IMR-90 (cell line): ENCODE measurements around the gene ZNF677. TPM values are rescaled to one million over a fixed set of nuclear protein-coding genes. Genes with fewer than 3 reads are reported as not detected.

ENCODE experiments used
- ATAC-seq: fragments of 200-7000 bp; cut with Tn5 transposase; 2 replicates; pipeline ENCODE4 v1.9.1; 2020; ENCODE audit warnings: low read depth, mild to moderate bottlenecking, moderate library complexity
- BruUV-seq: library from RNA; stranded (reverse); fragments of 400-500 nt; replicated peaks from 2 replicates; lab custom pipeline; 2021; lab: Mats Ljungman, UMichigan
- CTCF ChIA-PET: fragments of 300-600 bp; formaldehyde crosslinking; extraction: SDS; loops from one replicate; lab custom pipeline; 2021; ENCODE audit warnings: antibody characterized with exemption; lab: Yijun Ruan, JAX
- POLR2A ChIA-PET: fragments of 300-600 bp; sonication (Branson Sonifier 250); formaldehyde crosslinking; loops from one replicate; lab custom pipeline; 2022; ENCODE audit warnings: antibody characterized with exemption; ENCODE audit not compliant: unreplicated experiment; lab: Charles Lee
- DNase-seq: peaks from one replicate; pipeline ENCODE4 v3.0.0; 2013
- H2AFZ ChIP-seq: replicated peaks from 2 replicates; pipeline ENCODE3; 2013; ENCODE audit warnings: low read length, mild to moderate bottlenecking; ENCODE audit not compliant: poor library complexity
- H2AK5ac ChIP-seq: 2 replicates; pipeline ENCODE4 v1.6.1; 2013; ENCODE audit warnings: low read depth, low read length, inconsistent platforms
- H2AK9ac ChIP-seq: replicated peaks from 2 replicates; pipeline ENCODE3; 2013; ENCODE audit warnings: mild to moderate bottlenecking, low read depth, low read length, moderate library complexity; ENCODE audit not compliant: poor library complexity
- H2BK120ac ChIP-seq: 2 replicates; pipeline ENCODE4 v1.6.1; 2013; ENCODE audit warnings: low read depth, low read length, inconsistent platforms
- H2BK15ac ChIP-seq: 3 replicates; pipeline ENCODE4 v1.6.1; 2013; ENCODE audit warnings: low read depth, low read length, inconsistent platforms
- H2BK20ac ChIP-seq: 2 replicates; pipeline ENCODE4 v1.6.1; 2013; ENCODE audit warnings: low read depth, mild to moderate bottlenecking, inconsistent platforms, low read length, moderate library complexity
- H2BK5ac ChIP-seq: 2 replicates; pipeline ENCODE4 v1.6.1; 2013; ENCODE audit warnings: mild to moderate bottlenecking, low read depth, low read length, inconsistent platforms; ENCODE audit not compliant: poor library complexity, severe bottlenecking
- H3K14ac ChIP-seq: replicated peaks from 2 replicates; pipeline ENCODE4 v1.6.1; 2013; ENCODE audit warnings: low read depth, low read length, inconsistent platforms
- H3K18ac ChIP-seq: 2 replicates; pipeline ENCODE4 v1.6.1; 2013; ENCODE audit warnings: low read depth, low read length, control low read depth
- H3K23ac ChIP-seq: 2 replicates; pipeline ENCODE4 v1.6.1; 2013; ENCODE audit warnings: low read depth, low read length, inconsistent platforms
- H3K27ac ChIP-seq: 2 replicates; pipeline ENCODE4 v1.5.1; 2013; ENCODE audit warnings: mild to moderate bottlenecking, control low read depth, low read length; ENCODE audit not compliant: insufficient read depth
- H3K27me3 ChIP-seq: 2 replicates; pipeline ENCODE4 v1.6.1; 2013; ENCODE audit warnings: low read length; ENCODE audit not compliant: control insufficient read depth, insufficient read depth
- H3K36me3 ChIP-seq: 2 replicates; pipeline ENCODE4 v1.6.1; 2013; ENCODE audit warnings: low read length, mixed read lengths; ENCODE audit not compliant: control insufficient read depth, insufficient read depth
- H3K4ac ChIP-seq: 2 replicates; pipeline ENCODE4 v1.6.1; 2013; ENCODE audit warnings: low read depth, low read length, inconsistent platforms
- H3K4me1 ChIP-seq: 2 replicates; pipeline ENCODE4 v1.6.1; 2013; ENCODE audit warnings: low read length, mixed read lengths; ENCODE audit not compliant: control insufficient read depth, insufficient read depth
- H3K4me2 ChIP-seq: 2 replicates; pipeline ENCODE4 v1.6.1; 2013; ENCODE audit warnings: low read depth, mild to moderate bottlenecking, control low read depth, low read length, moderate library complexity
- H3K4me3 ChIP-seq: 2 replicates; pipeline ENCODE4 v1.5.1; 2013; ENCODE audit warnings: low read depth, mild to moderate bottlenecking, control low read depth, low read length, moderate library complexity; ENCODE audit not compliant: insufficient read depth
- H3K56ac ChIP-seq: 2 replicates; pipeline ENCODE4 v1.6.1; 2013; ENCODE audit warnings: low read length, inconsistent platforms; ENCODE audit not compliant: insufficient read depth; ENCODE audit errors: extremely low read depth
- H3K79me1 ChIP-seq, 2 experiments: 2 replicates each; pipeline ENCODE4 v1.6.1; 2013; ENCODE audit warnings: low read length in 2 of 2, inconsistent platforms in 1 of 2, low read depth in 1 of 2
- H3K9ac ChIP-seq: 2 replicates; pipeline ENCODE4 v1.6.1; 2013; ENCODE audit warnings: low read depth, low read length, control low read depth
- H3K9me1 ChIP-seq: 2 replicates; pipeline ENCODE4 v1.6.1; 2013; ENCODE audit warnings: low read length, inconsistent platforms; ENCODE audit not compliant: insufficient read depth
- H3K9me3 ChIP-seq: 2 replicates; pipeline ENCODE4 v1.6.1; 2013; ENCODE audit warnings: low read length; ENCODE audit not compliant: control insufficient read depth, insufficient read depth
- H4K20me1 ChIP-seq: 2 replicates; pipeline ENCODE4 v1.6.1; 2013; ENCODE audit warnings: low read length, inconsistent platforms; ENCODE audit not compliant: insufficient read depth
- H4K5ac ChIP-seq: 2 replicates; pipeline ENCODE4 v1.6.1; 2013; ENCODE audit warnings: mild to moderate bottlenecking, low read depth, low read length, control low read depth
- H4K8ac ChIP-seq, 2 experiments: 2 replicates each; pipeline ENCODE4 v1.6.1; 2013; ENCODE audit warnings: low read depth in 2 of 2, low read length in 2 of 2, control low read depth in 1 of 2, inconsistent platforms in 1 of 2
- H4K91ac ChIP-seq: 2 replicates; pipeline ENCODE4 v1.6.1; 2013; ENCODE audit warnings: low read depth, low read length, inconsistent platforms; ENCODE audit not compliant: insufficient read depth
- CEBPB ChIP-seq: IDR thresholded peaks from 2 replicates; pipeline ENCODE4 v1.6.1; 2012; ENCODE audit warnings: low read depth, low read length, improper control_type of control experiment
- ELK1 ChIP-seq: fragments of 150-350 bp; IDR thresholded peaks from 2 replicates; pipeline ENCODE4 v1.6.1; 2016; ENCODE audit warnings: low read depth, mild to moderate bottlenecking, low read length, moderate library complexity, borderline replicate concordance
- MAZ ChIP-seq: IDR thresholded peaks from 2 replicates; pipeline ENCODE4 v1.6.1; 2012; ENCODE audit warnings: low read depth, mild to moderate bottlenecking, low read length, improper control_type of control experiment, moderate library complexity, borderline replicate concordance
- RAD21 ChIP-seq: IDR thresholded peaks from 2 replicates; pipeline ENCODE4 v1.6.1; 2012; ENCODE audit warnings: low read length, improper control_type of control experiment
- SMC3 ChIP-seq: fragments of 150-350 bp; IDR thresholded peaks from 2 replicates; pipeline ENCODE4 v1.6.1; 2016; ENCODE audit warnings: low read depth, mild to moderate bottlenecking, antibody characterized with exemption, low read length, moderate library complexity
- USF2 ChIP-seq: fragments of 150-350 bp; IDR thresholded peaks from 2 replicates; pipeline ENCODE4 v1.6.1; 2017; ENCODE audit warnings: mild to moderate bottlenecking, antibody characterized with exemption, low read length, low read depth
- WGBS, 2 experiments: methylation state at CpG; one replicate each; pipeline versions ENCODE4 v1.1.5 to v1.1.7; 2013; ENCODE audit warnings: missing lambda C conversion rate in 2 of 2; ENCODE audit not compliant: insufficient read length in 1 of 2; ENCODE audit errors: extremely low coverage in 2 of 2; 5-methylcytosine and 5-hydroxymethylcytosine counted together
- dilution Hi-C: fragments of 300-500 bp; cut with HindIII; formaldehyde crosslinking; loops from one replicate; pipeline ENCODE4 v1.14.3; 2018; ENCODE audit warnings: low sequenced_read_pairs; ENCODE audit not compliant: unreplicated experiment
- in situ Hi-C: fragments of 300-500 bp; cut with MboI; formaldehyde crosslinking; loops from 3 replicates; pipeline ENCODE4 v1.14.3; 2019; ENCODE audit warnings: low sequenced_read_pairs, inconsistent platforms, mixed read lengths
- intact Hi-C: fragments of 100-400 bp; cut with micrococcal nuclease; formaldehyde crosslinking; loops from 2 replicates; pipeline ENCODE4 v1.10.0; 2022
- polyA plus RNA-seq, 3 experiments: library from polyadenylated mRNA; depleted of rRNA; stranded (reverse); fragments of >200 nt; gene quantifications; 2 replicates each; pipeline ENCODE4 v1.2.3, GENCODE V29; 2012; ENCODE audit warnings: low replicate concordance in 1 of 3
- total RNA-seq: library from RNA; depleted of rRNA; stranded (reverse); fragments of >200 nt; gene quantifications from 2 replicates; pipeline ENCODE4 v1.2.3, GENCODE V29; 2012

ZNF677 gene
- total and polyA plus RNA-seq, 2 of the 4 experiments (the other 2 are of a cell fraction): 6.8 to 7.0 TPM

- no peak overlapping the region for H3K9ac ChIP-seq
- POLR2A ChIA-PET: no interaction called here
- no peak overlapping the region for H2AK9ac ChIP-seq
- no peak overlapping the region for H4K8ac ChIP-seq
- no peak overlapping the region for H4K91ac ChIP-seq
- H4K20me1 ChIP-seq: no peaks in the 10 kb centered on the region
- no peak overlapping the region for H2BK120ac ChIP-seq
- H3K79me1 ChIP-seq: no peaks in the 10 kb centered on the region
- dilution Hi-C loops (no loop called here), in situ Hi-C loops (no loop called here), intact Hi-C loops (no loop called here)
- H2BK5ac ChIP-seq: peak overlapping the region; percentile 39
- H4K5ac ChIP-seq: no peak overlapping the region
- no CpG with 5 or more reads among the region's 7 CpGs for WGBS, 2 experiments
- no peak for ATAC-seq
- H3K23ac ChIP-seq: no peak overlapping the region
- no peak overlapping the region for H3K4ac ChIP-seq
- no peak overlapping the region for H2AFZ ChIP-seq
- H2BK20ac ChIP-seq: no peak overlapping the region
- TF ChIP-seq MAZ: no peak
- no peak for TF ChIP-seq USF2
- TF ChIP-seq SMC3: no peak
- TF ChIP-seq CEBPB: no peak
- no peak for TF ChIP-seq RAD21
- no peak for TF ChIP-seq ELK1
- no peak overlapping the region for H3K18ac ChIP-seq
- CTCF ChIA-PET: no interaction called here
- H3K9me3 ChIP-seq: peaks cover 25% of the 10 kb centered on the region
- H3K27me3 ChIP-seq: no peaks in the 10 kb centered on the region
- no peak overlapping the region for H3K14ac ChIP-seq
- no peak overlapping the region for H3K27ac ChIP-seq
- DNase-seq: no peak
- no TSS peak for BruUV-seq
- H3K9me1 ChIP-seq: no peaks in the 10 kb centered on the region
- H3K56ac ChIP-seq: no peak overlapping the region
- no peak overlapping the region for H3K4me3 ChIP-seq
- H3K4me1 ChIP-seq: no peaks in the 10 kb centered on the region
- H3K36me3 ChIP-seq: no peaks in the 10 kb centered on the region
- no peak overlapping the region for H2BK15ac ChIP-seq
- H3K4me2 ChIP-seq: no peak overlapping the region
- H2AK5ac ChIP-seq: no peak overlapping the region
Measured at GRCh38 chr19:53294786-53295441, 40.2 kb upstream of the ZNF677 start.
